HEK293 (cell line): ENCODE measurements around the gene NDST3.

Source experiments
- ZFP37 ChIP-seq: fragments of 450-650 bp; formaldehyde crosslinking; IDR thresholded peaks from 2 replicates; pipeline ENCODE4 v1.5.1; 2016; ENCODE audit warnings: missing biosample characterization, missing genetic modification characterization
- ZNF138 ChIP-seq: fragments of 450-650 bp; formaldehyde crosslinking; IDR thresholded peaks from 2 replicates; pipeline ENCODE4 v1.5.1; 2016; ENCODE audit warnings: missing biosample characterization, missing genetic modification characterization, borderline replicate concordance
- ZNF140 ChIP-seq: fragments of 450-650 bp; formaldehyde crosslinking; IDR thresholded peaks from 2 replicates; pipeline ENCODE4 v1.5.1; 2016; ENCODE audit warnings: missing biosample characterization, missing genetic modification characterization
- ZNF274 ChIP-seq, 2 experiments: fragments of 200-500 bp in 1 of 2; fragments of 450-650 bp in 1 of 2; sonication (Bioruptor generic) in 1 of 2; formaldehyde crosslinking in 1 of 2; IDR thresholded peaks; 2 replicates each; pipeline versions ENCODE4 v1.5.1 to v1.6.1; 2014 to 2016; ENCODE audit warnings: borderline replicate concordance in 1 of 2, inconsistent platforms in 1 of 2, low read length in 1 of 2, missing biosample characterization in 1 of 2, missing genetic modification characterization in 1 of 2
- ZNF335 ChIP-seq: fragments of 450-650 bp; formaldehyde crosslinking; conservative IDR thresholded peaks from 2 replicates; pipeline ENCODE4 v1.5.1; 2016; ENCODE audit warnings: missing biosample characterization, missing genetic modification characterization
- ZNF426 ChIP-seq: fragments of 450-650 bp; formaldehyde crosslinking; IDR thresholded peaks from 2 replicates; pipeline ENCODE4 v1.5.1; 2017; ENCODE audit warnings: missing biosample characterization, missing genetic modification characterization, mild to moderate bottlenecking, inconsistent platforms, moderate library complexity
- ZNF768 ChIP-seq: fragments of 450-650 bp; formaldehyde crosslinking; IDR thresholded peaks from 2 replicates; pipeline ENCODE4 v1.5.1; 2018; ENCODE audit warnings: missing biosample characterization, mild to moderate bottlenecking, missing genetic modification characterization
- TF ChIP-seq, protein P1 (sequence below): fragments of 450-650 bp; formaldehyde crosslinking; IDR thresholded peaks from 2 replicates; pipeline ENCODE4 v1.5.1; 2016; ENCODE audit warnings: missing biosample characterization, missing genetic modification characterization, borderline replicate concordance
- TF ChIP-seq, protein P2 (sequence below): fragments of 450-650 bp; formaldehyde crosslinking; IDR thresholded peaks from 2 replicates; pipeline ENCODE4 v1.5.1; 2016; ENCODE audit warnings: missing biosample characterization, missing genetic modification characterization, borderline replicate concordance
- TF ChIP-seq, protein P3 (sequence below): fragments of 450-650 bp; formaldehyde crosslinking; IDR thresholded peaks from 2 replicates; pipeline ENCODE4 v1.5.1; 2017; ENCODE audit warnings: missing biosample characterization, mild to moderate bottlenecking, missing genetic modification characterization, moderate library complexity
- TF ChIP-seq, protein P4 (sequence below): fragments of 450-650 bp; formaldehyde crosslinking; IDR thresholded peaks from 2 replicates; pipeline ENCODE4 v1.5.1; 2016; ENCODE audit warnings: missing biosample characterization, missing genetic modification characterization
- TF ChIP-seq, protein P5 (sequence below): fragments of 450-650 bp; formaldehyde crosslinking; IDR thresholded peaks from 2 replicates; pipeline ENCODE4 v1.5.1; 2016; ENCODE audit warnings: missing biosample characterization, missing genetic modification characterization
- TF ChIP-seq, protein P6 (sequence below): fragments of 450-650 bp; IDR thresholded peaks from 2 replicates; pipeline ENCODE4 v1.5.1; 2018; ENCODE audit warnings: missing biosample characterization, mild to moderate bottlenecking, missing genetic modification characterization
- TF ChIP-seq, protein P7 (sequence below): fragments of 450-650 bp; formaldehyde crosslinking; IDR thresholded peaks from 2 replicates; pipeline ENCODE4 v1.5.1; 2017; ENCODE audit warnings: missing biosample characterization, missing genetic modification characterization
- TF ChIP-seq, protein P8 (sequence below): fragments of 450-650 bp; formaldehyde crosslinking; IDR thresholded peaks from 2 replicates; pipeline ENCODE4 v1.5.1; 2016; ENCODE audit warnings: missing biosample characterization, missing genetic modification characterization
- TF ChIP-seq, protein P9 (sequence below): fragments of 450-650 bp; formaldehyde crosslinking; IDR thresholded peaks from 2 replicates; pipeline ENCODE4 v1.5.1; 2016; ENCODE audit warnings: missing biosample characterization, missing genetic modification characterization

NDST3 gene

DNA sequence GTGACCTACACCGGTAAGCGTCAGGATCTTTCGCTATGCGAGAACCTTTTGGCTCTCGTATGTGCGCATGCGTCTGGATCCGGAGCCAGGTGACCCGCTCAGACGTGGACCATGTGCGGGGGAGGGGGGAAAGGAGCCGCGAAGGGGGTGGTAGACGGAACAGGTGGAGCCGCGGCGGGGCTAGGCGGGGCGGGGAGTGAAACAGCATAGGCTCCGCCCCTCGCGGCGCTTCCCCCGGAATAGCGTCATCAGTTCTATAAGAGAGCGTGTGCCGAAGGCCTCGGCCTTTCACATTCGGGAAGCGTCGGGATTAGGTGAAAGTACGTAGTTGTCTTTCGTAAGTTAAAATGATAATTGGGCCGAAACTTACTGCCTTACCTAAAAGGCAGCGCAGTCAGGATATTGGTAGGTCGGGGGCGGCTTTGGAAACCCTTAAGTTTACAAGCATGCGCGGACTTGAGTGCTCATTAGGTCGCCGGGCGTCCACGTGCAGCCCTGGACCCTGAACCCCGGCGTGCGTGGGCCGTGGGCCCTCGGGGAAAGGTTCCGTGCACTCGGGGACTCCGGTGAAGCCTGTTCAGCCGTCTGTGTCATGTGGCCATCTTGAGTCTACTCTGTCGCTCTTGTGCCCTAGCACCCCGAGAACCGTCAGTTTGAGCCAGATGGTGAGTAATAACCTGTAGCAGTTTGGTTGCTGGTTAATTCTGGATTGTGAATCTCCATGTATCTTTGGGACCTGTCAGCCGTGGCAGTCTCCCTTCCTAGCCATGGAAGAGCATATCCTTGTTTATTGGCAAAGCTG is 244.4 kb downstream of the NDST3 start (continued):
- TF ChIP-seq, protein P1, sequence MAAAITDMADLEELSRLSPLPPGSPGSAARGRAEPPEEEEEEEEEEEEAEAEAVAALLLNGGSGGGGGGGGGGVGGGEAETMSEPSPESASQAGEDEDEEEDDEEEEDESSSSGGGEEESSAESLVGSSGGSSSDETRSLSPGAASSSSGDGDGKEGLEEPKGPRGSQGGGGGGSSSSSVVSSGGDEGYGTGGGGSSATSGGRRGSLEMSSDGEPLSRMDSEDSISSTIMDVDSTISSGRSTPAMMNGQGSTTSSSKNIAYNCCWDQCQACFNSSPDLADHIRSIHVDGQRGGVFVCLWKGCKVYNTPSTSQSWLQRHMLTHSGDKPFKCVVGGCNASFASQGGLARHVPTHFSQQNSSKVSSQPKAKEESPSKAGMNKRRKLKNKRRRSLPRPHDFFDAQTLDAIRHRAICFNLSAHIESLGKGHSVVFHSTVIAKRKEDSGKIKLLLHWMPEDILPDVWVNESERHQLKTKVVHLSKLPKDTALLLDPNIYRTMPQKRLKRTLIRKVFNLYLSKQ: no peak
- TF ChIP-seq ZNF138 (tag by site-specific recombination) (no peak), ZNF274 (IDR thresholded peaks at IDR 0.05; ENCODE audit: low read length) (no peak), ZNF274 (tag by site-specific recombination; IDR thresholded peaks at IDR 0.05; ENCODE audit: borderline replicate concordance) (no peak), ZNF426 (tag by site-specific recombination) (no peak), ZNF335 (tag by site-specific recombination) (peak; percentile 63; the same call in 1 of the 2 replicates), ZNF140 (tag by site-specific recombination) (no peak), ZNF768 (tag by site-specific recombination) (no peak), ZFP37 (tag by site-specific recombination) (peak; percentile 69; the same call in 1 of the 2 replicates)
- TF ChIP-seq, protein P2, sequence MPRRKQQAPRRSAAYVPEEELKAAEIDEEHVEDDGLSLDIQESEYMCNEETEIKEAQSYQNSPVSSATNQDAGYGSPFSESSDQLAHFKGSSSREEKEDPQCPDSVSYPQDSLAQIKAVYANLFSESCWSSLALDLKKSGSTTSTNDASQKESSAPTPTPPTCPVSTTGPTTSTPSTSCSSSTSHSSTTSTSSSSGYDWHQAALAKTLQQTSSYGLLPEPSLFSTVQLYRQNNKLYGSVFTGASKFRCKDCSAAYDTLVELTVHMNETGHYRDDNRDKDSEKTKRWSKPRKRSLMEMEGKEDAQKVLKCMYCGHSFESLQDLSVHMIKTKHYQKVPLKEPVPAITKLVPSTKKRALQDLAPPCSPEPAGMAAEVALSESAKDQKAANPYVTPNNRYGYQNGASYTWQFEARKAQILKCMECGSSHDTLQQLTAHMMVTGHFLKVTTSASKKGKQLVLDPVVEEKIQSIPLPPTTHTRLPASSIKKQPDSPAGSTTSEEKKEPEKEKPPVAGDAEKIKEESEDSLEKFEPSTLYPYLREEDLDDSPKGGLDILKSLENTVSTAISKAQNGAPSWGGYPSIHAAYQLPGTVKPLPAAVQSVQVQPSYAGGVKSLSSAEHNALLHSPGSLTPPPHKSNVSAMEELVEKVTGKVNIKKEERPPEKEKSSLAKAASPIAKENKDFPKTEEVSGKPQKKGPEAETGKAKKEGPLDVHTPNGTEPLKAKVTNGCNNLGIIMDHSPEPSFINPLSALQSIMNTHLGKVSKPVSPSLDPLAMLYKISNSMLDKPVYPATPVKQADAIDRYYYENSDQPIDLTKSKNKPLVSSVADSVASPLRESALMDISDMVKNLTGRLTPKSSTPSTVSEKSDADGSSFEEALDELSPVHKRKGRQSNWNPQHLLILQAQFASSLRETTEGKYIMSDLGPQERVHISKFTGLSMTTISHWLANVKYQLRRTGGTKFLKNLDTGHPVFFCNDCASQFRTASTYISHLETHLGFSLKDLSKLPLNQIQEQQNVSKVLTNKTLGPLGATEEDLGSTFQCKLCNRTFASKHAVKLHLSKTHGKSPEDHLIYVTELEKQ (tag by site-specific recombination): no peak
- TF ChIP-seq, protein P3, sequence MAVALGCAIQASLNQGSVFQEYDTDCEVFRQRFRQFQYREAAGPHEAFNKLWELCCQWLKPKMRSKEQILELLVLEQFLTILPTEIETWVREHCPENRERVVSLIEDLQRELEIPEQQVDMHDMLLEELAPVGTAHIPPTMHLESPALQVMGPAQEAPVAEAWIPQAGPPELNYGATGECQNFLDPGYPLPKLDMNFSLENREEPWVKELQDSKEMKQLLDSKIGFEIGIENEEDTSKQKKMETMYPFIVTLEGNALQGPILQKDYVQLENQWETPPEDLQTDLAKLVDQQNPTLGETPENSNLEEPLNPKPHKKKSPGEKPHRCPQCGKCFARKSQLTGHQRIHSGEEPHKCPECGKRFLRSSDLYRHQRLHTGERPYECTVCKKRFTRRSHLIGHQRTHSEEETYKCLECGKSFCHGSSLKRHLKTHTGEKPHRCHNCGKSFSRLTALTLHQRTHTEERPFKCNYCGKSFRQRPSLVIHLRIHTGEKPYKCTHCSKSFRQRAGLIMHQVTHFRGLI (tag by site-specific recombination): no peak
- TF ChIP-seq, protein P4, sequence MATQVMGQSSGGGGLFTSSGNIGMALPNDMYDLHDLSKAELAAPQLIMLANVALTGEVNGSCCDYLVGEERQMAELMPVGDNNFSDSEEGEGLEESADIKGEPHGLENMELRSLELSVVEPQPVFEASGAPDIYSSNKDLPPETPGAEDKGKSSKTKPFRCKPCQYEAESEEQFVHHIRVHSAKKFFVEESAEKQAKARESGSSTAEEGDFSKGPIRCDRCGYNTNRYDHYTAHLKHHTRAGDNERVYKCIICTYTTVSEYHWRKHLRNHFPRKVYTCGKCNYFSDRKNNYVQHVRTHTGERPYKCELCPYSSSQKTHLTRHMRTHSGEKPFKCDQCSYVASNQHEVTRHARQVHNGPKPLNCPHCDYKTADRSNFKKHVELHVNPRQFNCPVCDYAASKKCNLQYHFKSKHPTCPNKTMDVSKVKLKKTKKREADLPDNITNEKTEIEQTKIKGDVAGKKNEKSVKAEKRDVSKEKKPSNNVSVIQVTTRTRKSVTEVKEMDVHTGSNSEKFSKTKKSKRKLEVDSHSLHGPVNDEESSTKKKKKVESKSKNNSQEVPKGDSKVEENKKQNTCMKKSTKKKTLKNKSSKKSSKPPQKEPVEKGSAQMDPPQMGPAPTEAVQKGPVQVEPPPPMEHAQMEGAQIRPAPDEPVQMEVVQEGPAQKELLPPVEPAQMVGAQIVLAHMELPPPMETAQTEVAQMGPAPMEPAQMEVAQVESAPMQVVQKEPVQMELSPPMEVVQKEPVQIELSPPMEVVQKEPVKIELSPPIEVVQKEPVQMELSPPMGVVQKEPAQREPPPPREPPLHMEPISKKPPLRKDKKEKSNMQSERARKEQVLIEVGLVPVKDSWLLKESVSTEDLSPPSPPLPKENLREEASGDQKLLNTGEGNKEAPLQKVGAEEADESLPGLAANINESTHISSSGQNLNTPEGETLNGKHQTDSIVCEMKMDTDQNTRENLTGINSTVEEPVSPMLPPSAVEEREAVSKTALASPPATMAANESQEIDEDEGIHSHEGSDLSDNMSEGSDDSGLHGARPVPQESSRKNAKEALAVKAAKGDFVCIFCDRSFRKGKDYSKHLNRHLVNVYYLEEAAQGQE (tag by site-specific recombination): no peak
- TF ChIP-seq, protein P5, sequence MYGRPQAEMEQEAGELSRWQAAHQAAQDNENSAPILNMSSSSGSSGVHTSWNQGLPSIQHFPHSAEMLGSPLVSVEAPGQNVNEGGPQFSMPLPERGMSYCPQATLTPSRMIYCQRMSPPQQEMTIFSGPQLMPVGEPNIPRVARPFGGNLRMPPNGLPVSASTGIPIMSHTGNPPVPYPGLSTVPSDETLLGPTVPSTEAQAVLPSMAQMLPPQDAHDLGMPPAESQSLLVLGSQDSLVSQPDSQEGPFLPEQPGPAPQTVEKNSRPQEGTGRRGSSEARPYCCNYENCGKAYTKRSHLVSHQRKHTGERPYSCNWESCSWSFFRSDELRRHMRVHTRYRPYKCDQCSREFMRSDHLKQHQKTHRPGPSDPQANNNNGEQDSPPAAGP (tag by site-specific recombination): no peak
- TF ChIP-seq, protein P6, sequence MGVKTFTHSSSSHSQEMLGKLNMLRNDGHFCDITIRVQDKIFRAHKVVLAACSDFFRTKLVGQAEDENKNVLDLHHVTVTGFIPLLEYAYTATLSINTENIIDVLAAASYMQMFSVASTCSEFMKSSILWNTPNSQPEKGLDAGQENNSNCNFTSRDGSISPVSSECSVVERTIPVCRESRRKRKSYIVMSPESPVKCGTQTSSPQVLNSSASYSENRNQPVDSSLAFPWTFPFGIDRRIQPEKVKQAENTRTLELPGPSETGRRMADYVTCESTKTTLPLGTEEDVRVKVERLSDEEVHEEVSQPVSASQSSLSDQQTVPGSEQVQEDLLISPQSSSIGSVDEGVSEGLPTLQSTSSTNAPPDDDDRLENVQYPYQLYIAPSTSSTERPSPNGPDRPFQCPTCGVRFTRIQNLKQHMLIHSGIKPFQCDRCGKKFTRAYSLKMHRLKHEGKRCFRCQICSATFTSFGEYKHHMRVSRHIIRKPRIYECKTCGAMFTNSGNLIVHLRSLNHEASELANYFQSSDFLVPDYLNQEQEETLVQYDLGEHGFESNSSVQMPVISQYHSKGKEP (tag by site-specific recombination): no peak
- TF ChIP-seq, protein P7, sequence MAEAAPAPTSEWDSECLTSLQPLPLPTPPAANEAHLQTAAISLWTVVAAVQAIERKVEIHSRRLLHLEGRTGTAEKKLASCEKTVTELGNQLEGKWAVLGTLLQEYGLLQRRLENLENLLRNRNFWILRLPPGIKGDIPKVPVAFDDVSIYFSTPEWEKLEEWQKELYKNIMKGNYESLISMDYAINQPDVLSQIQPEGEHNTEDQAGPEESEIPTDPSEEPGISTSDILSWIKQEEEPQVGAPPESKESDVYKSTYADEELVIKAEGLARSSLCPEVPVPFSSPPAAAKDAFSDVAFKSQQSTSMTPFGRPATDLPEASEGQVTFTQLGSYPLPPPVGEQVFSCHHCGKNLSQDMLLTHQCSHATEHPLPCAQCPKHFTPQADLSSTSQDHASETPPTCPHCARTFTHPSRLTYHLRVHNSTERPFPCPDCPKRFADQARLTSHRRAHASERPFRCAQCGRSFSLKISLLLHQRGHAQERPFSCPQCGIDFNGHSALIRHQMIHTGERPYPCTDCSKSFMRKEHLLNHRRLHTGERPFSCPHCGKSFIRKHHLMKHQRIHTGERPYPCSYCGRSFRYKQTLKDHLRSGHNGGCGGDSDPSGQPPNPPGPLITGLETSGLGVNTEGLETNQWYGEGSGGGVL (tag by site-specific recombination): peak; percentile 49; the same call in 1 of the 2 replicates
- TF ChIP-seq, protein P8, sequence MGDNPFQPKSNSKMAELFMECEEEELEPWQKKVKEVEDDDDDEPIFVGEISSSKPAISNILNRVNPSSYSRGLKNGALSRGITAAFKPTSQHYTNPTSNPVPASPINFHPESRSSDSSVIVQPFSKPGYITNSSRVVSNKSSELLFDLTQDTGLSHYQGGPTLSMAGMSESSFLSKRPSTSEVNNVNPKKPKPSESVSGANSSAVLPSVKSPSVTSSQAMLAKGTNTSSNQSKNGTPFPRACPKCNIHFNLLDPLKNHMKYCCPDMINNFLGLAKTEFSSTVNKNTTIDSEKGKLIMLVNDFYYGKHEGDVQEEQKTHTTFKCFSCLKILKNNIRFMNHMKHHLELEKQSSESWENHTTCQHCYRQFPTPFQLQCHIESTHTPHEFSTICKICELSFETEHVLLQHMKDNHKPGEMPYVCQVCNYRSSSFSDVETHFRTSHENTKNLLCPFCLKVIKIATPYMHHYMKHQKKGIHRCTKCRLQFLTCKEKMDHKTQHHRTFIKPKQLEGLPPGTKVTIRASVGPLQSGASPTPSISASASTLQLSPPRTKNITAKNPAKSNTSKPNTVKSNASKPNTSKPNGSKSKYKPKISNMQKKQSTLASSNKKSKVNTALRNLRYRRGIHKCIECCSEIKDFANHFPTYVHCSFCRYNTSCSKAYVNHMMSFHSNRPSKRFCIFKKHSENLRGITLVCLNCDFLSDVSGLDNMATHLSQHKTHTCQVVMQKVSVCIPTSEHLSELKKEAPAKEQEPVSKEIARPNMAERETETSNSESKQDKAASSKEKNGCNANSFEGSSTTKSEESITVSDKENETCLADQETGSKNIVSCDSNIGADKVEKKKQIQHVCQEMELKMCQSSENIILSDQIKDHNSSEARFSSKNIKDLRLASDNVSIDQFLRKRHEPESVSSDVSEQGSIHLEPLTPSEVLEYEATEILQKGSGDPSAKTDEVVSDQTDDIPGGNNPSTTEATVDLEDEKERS (tag by site-specific recombination): no peak
- TF ChIP-seq, protein P9, sequence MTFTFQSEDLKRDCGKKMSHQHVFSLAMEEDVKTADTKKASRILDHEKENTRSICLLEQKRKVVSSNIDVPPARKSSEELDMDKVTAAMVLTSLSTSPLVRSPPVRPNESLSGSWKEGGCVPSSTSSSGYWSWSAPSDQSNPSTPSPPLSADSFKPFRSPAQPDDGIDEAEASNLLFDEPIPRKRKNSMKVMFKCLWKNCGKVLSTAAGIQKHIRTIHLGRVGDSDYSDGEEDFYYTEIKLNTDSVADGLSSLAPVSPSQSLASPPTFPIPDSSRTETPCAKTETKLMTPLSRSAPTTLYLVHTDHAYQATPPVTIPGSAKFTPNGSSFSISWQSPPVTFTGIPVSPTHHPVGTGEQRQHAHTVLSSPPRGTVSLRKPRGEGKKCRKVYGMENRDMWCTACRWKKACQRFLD (tag by site-specific recombination): no peak
